Measurements from ENCODE around the gene CRAMP1.
"Not testable (repeated sequence)": the region's sequence is repeated elsewhere in the genome, so short reads cannot be mapped to it uniquely, and the experiment has no call there.

The CRAMP1 gene

DNA sequence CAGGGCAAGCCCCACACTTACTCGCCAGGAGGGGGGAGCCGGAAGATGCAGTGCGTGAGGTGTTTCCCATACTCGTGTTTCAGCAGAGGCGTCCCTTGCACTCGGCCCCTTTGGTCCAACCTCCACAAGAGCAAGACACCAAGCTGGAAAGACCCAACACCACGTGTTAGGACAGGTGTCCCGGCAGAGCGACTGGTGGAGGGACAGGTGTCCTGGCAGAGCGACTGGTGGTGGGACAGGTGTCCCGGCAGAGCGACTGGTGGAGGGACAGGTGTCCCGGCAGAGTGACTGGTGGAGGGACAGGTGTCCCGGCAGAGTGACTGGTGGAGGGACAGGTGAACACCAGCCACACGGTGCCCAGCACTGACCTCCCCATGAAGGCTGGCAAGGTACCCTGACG lies 19.7 kb upstream of the CRAMP1 start:
- Histone ChIP-seq H3K36me3 (no peaks in the 10 kb centered on the region; the same call in 1 of the 2 replicates), H3K27me3 (no peaks in the 10 kb centered on the region), H3K9me3 (no peaks in the 10 kb centered on the region), H3K4me1 (no peaks in the 10 kb centered on the region), H3K4me3 (ENCODE audit: low read depth, low read length) (no peak overlapping the region)
- TF ChIP-seq, protein P1, sequence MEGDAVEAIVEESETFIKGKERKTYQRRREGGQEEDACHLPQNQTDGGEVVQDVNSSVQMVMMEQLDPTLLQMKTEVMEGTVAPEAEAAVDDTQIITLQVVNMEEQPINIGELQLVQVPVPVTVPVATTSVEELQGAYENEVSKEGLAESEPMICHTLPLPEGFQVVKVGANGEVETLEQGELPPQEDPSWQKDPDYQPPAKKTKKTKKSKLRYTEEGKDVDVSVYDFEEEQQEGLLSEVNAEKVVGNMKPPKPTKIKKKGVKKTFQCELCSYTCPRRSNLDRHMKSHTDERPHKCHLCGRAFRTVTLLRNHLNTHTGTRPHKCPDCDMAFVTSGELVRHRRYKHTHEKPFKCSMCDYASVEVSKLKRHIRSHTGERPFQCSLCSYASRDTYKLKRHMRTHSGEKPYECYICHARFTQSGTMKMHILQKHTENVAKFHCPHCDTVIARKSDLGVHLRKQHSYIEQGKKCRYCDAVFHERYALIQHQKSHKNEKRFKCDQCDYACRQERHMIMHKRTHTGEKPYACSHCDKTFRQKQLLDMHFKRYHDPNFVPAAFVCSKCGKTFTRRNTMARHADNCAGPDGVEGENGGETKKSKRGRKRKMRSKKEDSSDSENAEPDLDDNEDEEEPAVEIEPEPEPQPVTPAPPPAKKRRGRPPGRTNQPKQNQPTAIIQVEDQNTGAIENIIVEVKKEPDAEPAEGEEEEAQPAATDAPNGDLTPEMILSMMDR (IDR thresholded peaks at IDR 0.05; ENCODE audit: low read depth, low read length), result no peak
- no peak for DNase-seq

DNA sequence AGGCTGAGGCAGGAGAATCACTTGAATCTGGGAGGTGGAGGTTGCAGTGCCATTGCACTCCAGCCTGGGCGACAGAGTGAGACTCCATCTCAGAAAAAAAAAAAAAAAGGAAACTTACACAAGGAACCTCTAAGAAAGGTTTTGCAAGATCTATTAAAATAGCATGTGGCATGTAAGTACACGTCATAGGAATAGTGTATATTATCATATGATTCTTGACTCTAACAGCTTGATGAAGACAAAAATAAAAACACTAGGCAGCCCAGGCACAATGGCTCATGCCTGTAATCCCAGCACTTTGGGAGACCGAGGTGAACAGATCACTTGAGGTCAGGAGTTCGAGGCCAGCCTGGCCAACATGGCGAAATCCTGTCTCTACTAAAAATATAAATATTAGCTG lies 16.6 kb upstream of the CRAMP1 start:
- H3K27me3 ChIP-seq; H3K4me3 ChIP-seq (ENCODE audit: low read depth, low read length); DNase-seq; H3K36me3 ChIP-seq; H3K4me1 ChIP-seq; H3K9me3 ChIP-seq: not testable (repeated sequence)

DNA sequence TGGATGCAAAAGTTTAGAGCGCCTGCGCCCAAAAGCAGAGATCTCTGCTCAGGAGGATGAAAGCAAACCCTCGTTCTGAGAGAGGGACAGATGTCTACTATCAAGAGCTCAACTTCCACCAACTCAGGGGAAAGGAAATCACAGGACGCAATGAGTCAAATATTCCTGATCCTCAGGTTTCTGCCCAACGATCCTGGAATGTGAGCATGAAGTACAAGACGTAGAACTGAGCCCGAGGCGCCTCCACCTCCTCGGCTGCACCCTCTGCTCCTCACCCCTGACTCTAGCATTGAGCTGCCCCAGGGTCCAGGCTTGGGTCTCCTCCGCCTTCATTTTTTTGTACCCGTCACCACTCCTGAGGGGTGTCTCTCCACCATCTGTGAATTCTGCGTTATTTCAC lies 15.6 kb upstream of the CRAMP1 start:
- Histone ChIP-seq H3K9me3 (no peaks in the 10 kb centered on the region), H3K4me1 (no peaks in the 10 kb centered on the region), H3K4me3 (ENCODE audit: low read depth, low read length) (no peak overlapping the region), H3K36me3 (no peaks in the 10 kb centered on the region), H3K27me3 (no peaks in the 10 kb centered on the region)
- TF ChIP-seq, protein P1 (IDR thresholded peaks at IDR 0.05; ENCODE audit: low read depth, low read length), result no peak
- no peak for DNase-seq

DNA sequence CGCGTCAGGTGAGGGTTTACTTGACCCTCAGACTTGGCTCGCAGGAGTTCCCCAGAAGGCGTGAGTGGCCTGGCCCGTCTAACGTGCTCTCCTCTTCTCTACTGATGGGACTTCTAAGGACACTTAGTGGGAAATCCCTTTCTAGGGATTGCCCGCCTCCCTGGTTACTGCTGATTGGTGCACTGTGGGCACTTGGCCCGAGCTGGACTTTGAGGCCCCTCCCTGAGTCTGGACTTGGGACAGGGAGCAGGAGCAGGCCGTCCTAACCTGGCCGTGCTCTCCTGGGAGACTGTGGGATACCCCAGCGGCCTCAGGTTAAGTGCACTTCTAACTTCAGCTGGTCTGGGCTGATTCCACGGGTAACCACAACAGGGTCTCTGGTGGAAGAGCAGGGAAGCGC lies 15.0 kb upstream of the CRAMP1 start:
- TF ChIP-seq, protein P1 (IDR thresholded peaks at IDR 0.05; ENCODE audit: low read depth, low read length), result no peak
- Histone ChIP-seq H3K36me3 (no peaks in the 10 kb centered on the region), H3K9me3 (no peaks in the 10 kb centered on the region), H3K27me3 (no peaks in the 10 kb centered on the region), H3K4me1 (no peaks in the 10 kb centered on the region), H3K4me3 (ENCODE audit: low read depth, low read length) (no peak overlapping the region)
- DNase-seq, result no peak

DNA sequence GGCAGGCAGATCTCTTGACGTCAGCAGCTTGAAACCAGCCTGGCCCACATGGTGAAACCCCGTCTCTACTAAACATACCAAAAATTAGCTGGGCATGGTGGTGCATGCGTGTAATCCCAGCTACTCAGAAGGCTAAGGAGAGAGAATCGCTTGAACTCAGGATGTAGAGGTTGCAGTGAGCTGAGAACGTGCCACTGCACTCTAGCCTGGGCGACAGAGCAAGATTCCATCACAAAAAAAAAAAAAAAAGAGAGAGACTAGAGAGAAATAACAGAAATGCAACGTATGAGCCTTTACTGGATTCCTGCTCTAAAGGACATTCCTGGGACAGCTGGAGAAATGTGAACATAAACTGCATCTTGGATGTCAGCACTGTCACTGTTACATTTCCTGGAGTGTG lies 11.1 kb upstream of the CRAMP1 start:
- H3K4me3 ChIP-seq (ENCODE audit: low read depth, low read length), result no peak overlapping the region
- TF ChIP-seq, protein P1 (IDR thresholded peaks at IDR 0.05; ENCODE audit: low read depth, low read length), result no peak
- DNase-seq, result no peak
- H3K27me3 ChIP-seq, result no peaks in the 10 kb centered on the region
- no peaks in the 10 kb centered on the region for H3K9me3 ChIP-seq
- no peaks in the 10 kb centered on the region for H3K36me3 ChIP-seq
- no peaks in the 10 kb centered on the region for H3K4me1 ChIP-seq

DNA sequence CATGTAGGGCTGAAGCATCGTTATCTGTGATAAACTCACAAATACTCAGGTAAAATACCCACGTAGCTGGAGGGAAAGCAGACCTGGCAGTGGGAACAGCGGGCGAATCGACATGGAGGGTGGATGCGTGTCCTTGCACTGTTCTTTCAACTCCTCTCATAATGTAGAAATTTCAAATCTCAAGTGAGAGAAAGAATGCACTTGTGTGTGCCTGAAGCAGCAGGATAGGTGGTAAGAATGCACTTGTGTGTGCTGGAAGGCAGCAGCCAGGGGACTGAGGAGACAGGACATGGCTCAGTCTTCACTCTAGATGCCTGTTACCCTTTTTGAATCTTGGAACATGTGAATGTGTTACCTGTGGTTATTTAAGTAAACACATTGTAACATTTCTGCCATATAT lies 10.7 kb upstream of the CRAMP1 start:
- DNase-seq, result no peak
- Histone ChIP-seq H3K9me3 (no peaks in the 10 kb centered on the region), H3K36me3 (no peaks in the 10 kb centered on the region), H3K4me3 (ENCODE audit: low read depth, low read length) (no peak overlapping the region), H3K27me3 (no peaks in the 10 kb centered on the region), H3K4me1 (no peaks in the 10 kb centered on the region)
- TF ChIP-seq, protein P1 (IDR thresholded peaks at IDR 0.05; ENCODE audit: low read depth, low read length), result no peak

DNA sequence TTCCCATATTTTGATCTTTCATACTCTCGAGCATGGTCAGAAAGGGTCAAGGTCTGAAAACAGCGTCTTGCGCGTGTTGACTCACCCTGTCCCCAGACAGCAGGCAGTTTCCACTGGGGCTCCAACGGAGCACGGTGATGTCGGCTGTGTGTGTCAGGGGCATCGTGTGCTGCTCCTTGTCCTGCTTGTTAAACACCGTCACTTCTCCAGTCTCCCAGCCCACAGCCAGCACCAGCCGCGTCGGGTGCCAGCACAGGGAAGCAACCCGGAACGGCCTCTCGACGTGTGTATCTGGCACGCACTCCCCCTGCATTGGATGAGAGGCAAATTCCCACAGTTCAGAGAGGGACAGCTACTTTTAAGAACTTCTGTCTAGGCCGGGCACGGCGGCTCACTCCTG lies 9.9 kb upstream of the CRAMP1 start:
- no peak overlapping the region for H3K4me3 ChIP-seq (ENCODE audit: low read depth, low read length)
- H3K36me3 ChIP-seq, result peaks cover 4% of the 10 kb centered on the region
- H3K27me3 ChIP-seq, result no peaks in the 10 kb centered on the region
- H3K4me1 ChIP-seq, result no peaks in the 10 kb centered on the region
- H3K9me3 ChIP-seq, result no peaks in the 10 kb centered on the region
- TF ChIP-seq, protein P1 (IDR thresholded peaks at IDR 0.05; ENCODE audit: low read depth, low read length), result no peak
- no peak for DNase-seq

Data from BE2C (cell line).